ENCODE measurements around the gene CKAP4. TPM values are rescaled to one million over a fixed set of nuclear protein-coding genes. Genes with fewer than 3 reads are reported as not detected.

CKAP4 gene
- total and polyA plus RNA-seq, 9 of the 15 experiments (the other 6 are each of a cell fraction or from before 2014, with no cell fraction given): 0.08 to 0.20 TPM; not detected in 7

DNA sequence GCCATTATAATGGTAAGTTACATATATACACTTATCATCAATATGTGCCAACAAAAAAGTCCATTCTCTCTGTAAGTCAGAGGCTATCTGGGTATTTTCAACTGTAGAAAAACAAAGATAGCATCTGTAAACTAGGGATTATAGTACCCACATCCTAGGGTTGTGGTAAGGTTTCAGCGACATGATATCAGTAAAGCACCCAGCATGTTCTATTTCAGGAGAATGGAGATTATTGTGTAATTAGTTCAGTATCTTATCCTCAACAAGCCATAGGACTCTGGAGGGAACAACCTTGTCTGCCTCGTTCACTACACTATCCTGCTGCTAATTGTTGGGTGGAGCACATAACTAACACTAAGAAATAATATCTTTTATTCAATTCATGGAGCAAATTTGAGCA lies 19.7 kb upstream of the CKAP4 start (continued):
- TF ChIP-seq, protein P1, sequence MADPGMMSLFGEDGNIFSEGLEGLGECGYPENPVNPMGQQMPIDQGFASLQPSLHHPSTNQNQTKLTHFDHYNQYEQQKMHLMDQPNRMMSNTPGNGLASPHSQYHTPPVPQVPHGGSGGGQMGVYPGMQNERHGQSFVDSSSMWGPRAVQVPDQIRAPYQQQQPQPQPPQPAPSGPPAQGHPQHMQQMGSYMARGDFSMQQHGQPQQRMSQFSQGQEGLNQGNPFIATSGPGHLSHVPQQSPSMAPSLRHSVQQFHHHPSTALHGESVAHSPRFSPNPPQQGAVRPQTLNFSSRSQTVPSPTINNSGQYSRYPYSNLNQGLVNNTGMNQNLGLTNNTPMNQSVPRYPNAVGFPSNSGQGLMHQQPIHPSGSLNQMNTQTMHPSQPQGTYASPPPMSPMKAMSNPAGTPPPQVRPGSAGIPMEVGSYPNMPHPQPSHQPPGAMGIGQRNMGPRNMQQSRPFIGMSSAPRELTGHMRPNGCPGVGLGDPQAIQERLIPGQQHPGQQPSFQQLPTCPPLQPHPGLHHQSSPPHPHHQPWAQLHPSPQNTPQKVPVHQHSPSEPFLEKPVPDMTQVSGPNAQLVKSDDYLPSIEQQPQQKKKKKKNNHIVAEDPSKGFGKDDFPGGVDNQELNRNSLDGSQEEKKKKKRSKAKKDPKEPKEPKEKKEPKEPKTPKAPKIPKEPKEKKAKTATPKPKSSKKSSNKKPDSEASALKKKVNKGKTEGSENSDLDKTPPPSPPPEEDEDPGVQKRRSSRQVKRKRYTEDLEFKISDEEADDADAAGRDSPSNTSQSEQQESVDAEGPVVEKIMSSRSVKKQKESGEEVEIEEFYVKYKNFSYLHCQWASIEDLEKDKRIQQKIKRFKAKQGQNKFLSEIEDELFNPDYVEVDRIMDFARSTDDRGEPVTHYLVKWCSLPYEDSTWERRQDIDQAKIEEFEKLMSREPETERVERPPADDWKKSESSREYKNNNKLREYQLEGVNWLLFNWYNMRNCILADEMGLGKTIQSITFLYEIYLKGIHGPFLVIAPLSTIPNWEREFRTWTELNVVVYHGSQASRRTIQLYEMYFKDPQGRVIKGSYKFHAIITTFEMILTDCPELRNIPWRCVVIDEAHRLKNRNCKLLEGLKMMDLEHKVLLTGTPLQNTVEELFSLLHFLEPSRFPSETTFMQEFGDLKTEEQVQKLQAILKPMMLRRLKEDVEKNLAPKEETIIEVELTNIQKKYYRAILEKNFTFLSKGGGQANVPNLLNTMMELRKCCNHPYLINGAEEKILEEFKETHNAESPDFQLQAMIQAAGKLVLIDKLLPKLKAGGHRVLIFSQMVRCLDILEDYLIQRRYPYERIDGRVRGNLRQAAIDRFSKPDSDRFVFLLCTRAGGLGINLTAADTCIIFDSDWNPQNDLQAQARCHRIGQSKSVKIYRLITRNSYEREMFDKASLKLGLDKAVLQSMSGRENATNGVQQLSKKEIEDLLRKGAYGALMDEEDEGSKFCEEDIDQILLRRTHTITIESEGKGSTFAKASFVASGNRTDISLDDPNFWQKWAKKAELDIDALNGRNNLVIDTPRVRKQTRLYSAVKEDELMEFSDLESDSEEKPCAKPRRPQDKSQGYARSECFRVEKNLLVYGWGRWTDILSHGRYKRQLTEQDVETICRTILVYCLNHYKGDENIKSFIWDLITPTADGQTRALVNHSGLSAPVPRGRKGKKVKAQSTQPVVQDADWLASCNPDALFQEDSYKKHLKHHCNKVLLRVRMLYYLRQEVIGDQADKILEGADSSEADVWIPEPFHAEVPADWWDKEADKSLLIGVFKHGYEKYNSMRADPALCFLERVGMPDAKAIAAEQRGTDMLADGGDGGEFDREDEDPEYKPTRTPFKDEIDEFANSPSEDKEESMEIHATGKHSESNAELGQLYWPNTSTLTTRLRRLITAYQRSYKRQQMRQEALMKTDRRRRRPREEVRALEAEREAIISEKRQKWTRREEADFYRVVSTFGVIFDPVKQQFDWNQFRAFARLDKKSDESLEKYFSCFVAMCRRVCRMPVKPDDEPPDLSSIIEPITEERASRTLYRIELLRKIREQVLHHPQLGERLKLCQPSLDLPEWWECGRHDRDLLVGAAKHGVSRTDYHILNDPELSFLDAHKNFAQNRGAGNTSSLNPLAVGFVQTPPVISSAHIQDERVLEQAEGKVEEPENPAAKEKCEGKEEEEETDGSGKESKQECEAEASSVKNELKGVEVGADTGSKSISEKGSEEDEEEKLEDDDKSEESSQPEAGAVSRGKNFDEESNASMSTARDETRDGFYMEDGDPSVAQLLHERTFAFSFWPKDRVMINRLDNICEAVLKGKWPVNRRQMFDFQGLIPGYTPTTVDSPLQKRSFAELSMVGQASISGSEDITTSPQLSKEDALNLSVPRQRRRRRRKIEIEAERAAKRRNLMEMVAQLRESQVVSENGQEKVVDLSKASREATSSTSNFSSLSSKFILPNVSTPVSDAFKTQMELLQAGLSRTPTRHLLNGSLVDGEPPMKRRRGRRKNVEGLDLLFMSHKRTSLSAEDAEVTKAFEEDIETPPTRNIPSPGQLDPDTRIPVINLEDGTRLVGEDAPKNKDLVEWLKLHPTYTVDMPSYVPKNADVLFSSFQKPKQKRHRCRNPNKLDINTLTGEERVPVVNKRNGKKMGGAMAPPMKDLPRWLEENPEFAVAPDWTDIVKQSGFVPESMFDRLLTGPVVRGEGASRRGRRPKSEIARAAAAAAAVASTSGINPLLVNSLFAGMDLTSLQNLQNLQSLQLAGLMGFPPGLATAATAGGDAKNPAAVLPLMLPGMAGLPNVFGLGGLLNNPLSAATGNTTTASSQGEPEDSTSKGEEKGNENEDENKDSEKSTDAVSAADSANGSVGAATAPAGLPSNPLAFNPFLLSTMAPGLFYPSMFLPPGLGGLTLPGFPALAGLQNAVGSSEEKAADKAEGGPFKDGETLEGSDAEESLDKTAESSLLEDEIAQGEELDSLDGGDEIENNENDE (IDR thresholded peaks at IDR 0.05; ENCODE audit: low read depth, low read length): no peak
- TF ChIP-seq DDX20 (tag; IDR thresholded peaks at IDR 0.05; ENCODE audit: low read depth) (no peak), POLR2A (conservative IDR thresholded peaks at IDR 0.05) (no peak), KLF16 (IDR thresholded peaks at IDR 0.05) (0 out of 2 replicates have a peak, but pooled peaks have one; percentile 30), ZNF507 (tag; conservative IDR thresholded peaks at IDR 0.05) (no peak)
- TF ChIP-seq, protein P2, sequence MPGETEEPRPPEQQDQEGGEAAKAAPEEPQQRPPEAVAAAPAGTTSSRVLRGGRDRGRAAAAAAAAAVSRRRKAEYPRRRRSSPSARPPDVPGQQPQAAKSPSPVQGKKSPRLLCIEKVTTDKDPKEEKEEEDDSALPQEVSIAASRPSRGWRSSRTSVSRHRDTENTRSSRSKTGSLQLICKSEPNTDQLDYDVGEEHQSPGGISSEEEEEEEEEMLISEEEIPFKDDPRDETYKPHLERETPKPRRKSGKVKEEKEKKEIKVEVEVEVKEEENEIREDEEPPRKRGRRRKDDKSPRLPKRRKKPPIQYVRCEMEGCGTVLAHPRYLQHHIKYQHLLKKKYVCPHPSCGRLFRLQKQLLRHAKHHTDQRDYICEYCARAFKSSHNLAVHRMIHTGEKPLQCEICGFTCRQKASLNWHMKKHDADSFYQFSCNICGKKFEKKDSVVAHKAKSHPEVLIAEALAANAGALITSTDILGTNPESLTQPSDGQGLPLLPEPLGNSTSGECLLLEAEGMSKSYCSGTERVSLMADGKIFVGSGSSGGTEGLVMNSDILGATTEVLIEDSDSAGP (CRISPR knock-in tag; IDR thresholded peaks at IDR 0.05): no peak
- TF ChIP-seq, protein P3, sequence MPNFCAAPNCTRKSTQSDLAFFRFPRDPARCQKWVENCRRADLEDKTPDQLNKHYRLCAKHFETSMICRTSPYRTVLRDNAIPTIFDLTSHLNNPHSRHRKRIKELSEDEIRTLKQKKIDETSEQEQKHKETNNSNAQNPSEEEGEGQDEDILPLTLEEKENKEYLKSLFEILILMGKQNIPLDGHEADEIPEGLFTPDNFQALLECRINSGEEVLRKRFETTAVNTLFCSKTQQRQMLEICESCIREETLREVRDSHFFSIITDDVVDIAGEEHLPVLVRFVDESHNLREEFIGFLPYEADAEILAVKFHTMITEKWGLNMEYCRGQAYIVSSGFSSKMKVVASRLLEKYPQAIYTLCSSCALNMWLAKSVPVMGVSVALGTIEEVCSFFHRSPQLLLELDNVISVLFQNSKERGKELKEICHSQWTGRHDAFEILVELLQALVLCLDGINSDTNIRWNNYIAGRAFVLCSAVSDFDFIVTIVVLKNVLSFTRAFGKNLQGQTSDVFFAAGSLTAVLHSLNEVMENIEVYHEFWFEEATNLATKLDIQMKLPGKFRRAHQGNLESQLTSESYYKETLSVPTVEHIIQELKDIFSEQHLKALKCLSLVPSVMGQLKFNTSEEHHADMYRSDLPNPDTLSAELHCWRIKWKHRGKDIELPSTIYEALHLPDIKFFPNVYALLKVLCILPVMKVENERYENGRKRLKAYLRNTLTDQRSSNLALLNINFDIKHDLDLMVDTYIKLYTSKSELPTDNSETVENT (CRISPR knock-in tag; IDR thresholded peaks at IDR 0.05): no peak
- TF ChIP-seq, protein P4, sequence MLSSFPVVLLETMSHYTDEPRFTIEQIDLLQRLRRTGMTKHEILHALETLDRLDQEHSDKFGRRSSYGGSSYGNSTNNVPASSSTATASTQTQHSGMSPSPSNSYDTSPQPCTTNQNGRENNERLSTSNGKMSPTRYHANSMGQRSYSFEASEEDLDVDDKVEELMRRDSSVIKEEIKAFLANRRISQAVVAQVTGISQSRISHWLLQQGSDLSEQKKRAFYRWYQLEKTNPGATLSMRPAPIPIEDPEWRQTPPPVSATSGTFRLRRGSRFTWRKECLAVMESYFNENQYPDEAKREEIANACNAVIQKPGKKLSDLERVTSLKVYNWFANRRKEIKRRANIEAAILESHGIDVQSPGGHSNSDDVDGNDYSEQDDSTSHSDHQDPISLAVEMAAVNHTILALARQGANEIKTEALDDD (IDR thresholded peaks at IDR 0.05): peak; percentile 88

All from K562 (cell line).